Measurements from ENCODE around the gene MS4A4A.

MS4A4A gene

GRCh38 chr11:60332846-60333245 is 52.4 kb downstream of the MS4A4A start:
- no peak overlapping the region for H3K9ac ChIP-seq (ENCODE audit: low read depth, low read length, poor library complexity, severe bottlenecking)
- H3K9me2 ChIP-seq (replicated peaks; ENCODE audit: low read depth, low read length) = no peaks in the 10 kb centered on the region
- H3K4me1 ChIP-seq (ENCODE audit: insufficient read depth, low read length, poor library complexity, severe bottlenecking) = peaks cover 4% of the 10 kb centered on the region
- H3K79me2 ChIP-seq (ENCODE audit: insufficient read depth, low read length) = no peaks in the 10 kb centered on the region
- H3F3A ChIP-seq (ENCODE audit: low read depth) = no peaks in the 10 kb centered on the region
- H3K27me3 ChIP-seq (ENCODE audit: insufficient read depth, low read length, poor library complexity, severe bottlenecking) = no peaks in the 10 kb centered on the region
- no peaks in the 10 kb centered on the region for H4K20me1 ChIP-seq (ENCODE audit: insufficient read depth, low read length, poor library complexity, severe bottlenecking)
- peak overlapping the region; percentile 69; the same call in 1 of the 2 replicates for H2AFZ ChIP-seq (ENCODE audit: low read length)
- H3K9me3 ChIP-seq (ENCODE audit: insufficient read depth, low read depth, low read length) = no peaks in the 10 kb centered on the region
- TF ChIP-seq EZH2phosphoT487 (IDR thresholded peaks at IDR 0.05; ENCODE audit: borderline replicate concordance) = no peak
- TF ChIP-seq CTCF (conservative IDR thresholded peaks at IDR 0.05; ENCODE audit: low read length) = no peak
- H3K4me2 ChIP-seq (ENCODE audit: low read depth, low read length, poor library complexity, severe bottlenecking) = no peak overlapping the region
- no peak overlapping the region for H3K4me3 ChIP-seq (ENCODE audit: low read length, poor library complexity, severe bottlenecking)
- no peaks in the 10 kb centered on the region for H3K36me3 ChIP-seq (ENCODE audit: insufficient read depth, low read length)

GRCh38 chr11:60334005-60334620 is 53.6 kb downstream of the MS4A4A start:
- peaks cover 4% of the 10 kb centered on the region for H3K4me1 ChIP-seq (ENCODE audit: insufficient read depth, low read length, poor library complexity, severe bottlenecking)
- H3K4me3 ChIP-seq (ENCODE audit: low read length, poor library complexity, severe bottlenecking) = no peak overlapping the region
- peak overlapping the region; percentile 69 for H2AFZ ChIP-seq (ENCODE audit: low read length)
- TF ChIP-seq CTCF (conservative IDR thresholded peaks at IDR 0.05; ENCODE audit: low read length) (peak; percentile 81), EZH2phosphoT487 (IDR thresholded peaks at IDR 0.05; ENCODE audit: borderline replicate concordance) (no peak)
- H3K79me2 ChIP-seq (ENCODE audit: insufficient read depth, low read length) = no peaks in the 10 kb centered on the region
- H4K20me1 ChIP-seq (ENCODE audit: insufficient read depth, low read length, poor library complexity, severe bottlenecking) = no peaks in the 10 kb centered on the region
- H3K9me2 ChIP-seq (replicated peaks; ENCODE audit: low read depth, low read length) = no peaks in the 10 kb centered on the region
- no peaks in the 10 kb centered on the region for H3K27me3 ChIP-seq (ENCODE audit: insufficient read depth, low read length, poor library complexity, severe bottlenecking)
- no peak overlapping the region for H3K4me2 ChIP-seq (ENCODE audit: low read depth, low read length, poor library complexity, severe bottlenecking)
- H3K36me3 ChIP-seq (ENCODE audit: insufficient read depth, low read length) = no peaks in the 10 kb centered on the region
- no peaks in the 10 kb centered on the region for H3K9me3 ChIP-seq (ENCODE audit: insufficient read depth, low read depth, low read length)
- H3F3A ChIP-seq (ENCODE audit: low read depth) = no peaks in the 10 kb centered on the region
- no peak overlapping the region for H3K9ac ChIP-seq (ENCODE audit: low read depth, low read length, poor library complexity, severe bottlenecking)

GRCh38 chr11:60336767-60337391 is 56.4 kb downstream of the MS4A4A start:
- no peaks in the 10 kb centered on the region for H3K9me2 ChIP-seq (replicated peaks; ENCODE audit: low read depth, low read length)
- TF ChIP-seq EZH2phosphoT487 (IDR thresholded peaks at IDR 0.05; ENCODE audit: borderline replicate concordance) (no peak), CTCF (conservative IDR thresholded peaks at IDR 0.05; ENCODE audit: low read length) (no peak)
- H3K36me3 ChIP-seq (ENCODE audit: insufficient read depth, low read length) = no peaks in the 10 kb centered on the region
- no peaks in the 10 kb centered on the region for H3K79me2 ChIP-seq (ENCODE audit: insufficient read depth, low read length)
- no peaks in the 10 kb centered on the region for H3K27me3 ChIP-seq (ENCODE audit: insufficient read depth, low read length, poor library complexity, severe bottlenecking)
- peaks cover 4% of the 10 kb centered on the region for H3K4me1 ChIP-seq (ENCODE audit: insufficient read depth, low read length, poor library complexity, severe bottlenecking)
- H4K20me1 ChIP-seq (ENCODE audit: insufficient read depth, low read length, poor library complexity, severe bottlenecking) = no peaks in the 10 kb centered on the region
- H2AFZ ChIP-seq (ENCODE audit: low read length) = no peak overlapping the region
- H3K4me2 ChIP-seq (ENCODE audit: low read depth, low read length, poor library complexity, severe bottlenecking) = no peak overlapping the region
- H3F3A ChIP-seq (ENCODE audit: low read depth) = no peaks in the 10 kb centered on the region
- no peak overlapping the region for H3K4me3 ChIP-seq (ENCODE audit: low read length, poor library complexity, severe bottlenecking)
- no peak overlapping the region for H3K9ac ChIP-seq (ENCODE audit: low read depth, low read length, poor library complexity, severe bottlenecking)
- no peaks in the 10 kb centered on the region for H3K9me3 ChIP-seq (ENCODE audit: insufficient read depth, low read depth, low read length)

Data from Loucy (cell line).